ENCODE results near the gene DNAJC8. TPM values are rescaled to one million over a fixed set of nuclear protein-coding genes. Genes with fewer than 3 reads are reported as not detected.

Gene DNAJC8
- total RNA-seq, 1 experiment from 2014 or later: 57.6 TPM

- Mint-ChIP-seq H3K4me3 (ENCODE audit: low read depth, unreplicated experiment) (no peak overlapping the region), H3K27ac (ENCODE audit: unreplicated experiment) (no peak overlapping the region), H3K36me3 (ENCODE audit: insufficient read depth, unreplicated experiment) (peaks cover 17% of the 10 kb centered on the region), H3K27me3 (ENCODE audit: unreplicated experiment) (no peaks in the 10 kb centered on the region), H3K4me1 (ENCODE audit: low read depth, unreplicated experiment) (no peaks in the 10 kb centered on the region), H3K9me3 (ENCODE audit: low read depth, unreplicated experiment) (no peaks in the 10 kb centered on the region)
- peak; percentile 53 for DNase-seq
- intact Hi-C loops (cut with micrococcal nuclease; ENCODE audit: unreplicated experiment): loop anchor here (1.0 kb wide), 1 partner anchor 118 kb away; no protein-coding TSS in a partner anchor
- BruUV-seq (replicated peaks): no TSS peak
- TF ChIP-seq CTCF (IDR thresholded peaks at IDR 0.05; ENCODE audit: unreplicated experiment): peak; percentile 36
- CTCF ChIA-PET: interaction anchor here (0.6 to 1.9 kb wide), 6 partner anchors 73 to 335 kb away, joined by 3 to 23 read pairs (median 4); partner anchors contain the start of gene EYA3
These were observed 23.9 kb downstream of the DNAJC8 start for GRCh38 chr1:28208818-28209441.

- no peak for DNase-seq
- Mint-ChIP-seq H3K4me3 (ENCODE audit: low read depth, unreplicated experiment) (no peak overlapping the region), H3K27ac (ENCODE audit: unreplicated experiment) (no peak overlapping the region), H3K36me3 (ENCODE audit: insufficient read depth, unreplicated experiment) (peaks cover 27% of the 10 kb centered on the region), H3K9me3 (ENCODE audit: low read depth, unreplicated experiment) (no peaks in the 10 kb centered on the region), H3K4me1 (ENCODE audit: low read depth, unreplicated experiment) (no peaks in the 10 kb centered on the region), H3K27me3 (ENCODE audit: unreplicated experiment) (no peaks in the 10 kb centered on the region)
- intact Hi-C loops (cut with micrococcal nuclease; ENCODE audit: unreplicated experiment): no loop called here
- no TSS peak for BruUV-seq (replicated peaks)
- CTCF ChIA-PET: no interaction called here
- no peak for TF ChIP-seq CTCF (IDR thresholded peaks at IDR 0.05; ENCODE audit: unreplicated experiment)
These were observed 27.6 kb downstream of the DNAJC8 start for GRCh38 chr1:28205243-28205642.

- no peaks in the 10 kb centered on the region for H3K4me1 Mint-ChIP-seq (ENCODE audit: low read depth, unreplicated experiment)
- DNase-seq: no peak
- no peak overlapping the region for H3K4me3 Mint-ChIP-seq (ENCODE audit: low read depth, unreplicated experiment)
- H3K36me3 Mint-ChIP-seq (ENCODE audit: insufficient read depth, unreplicated experiment): peaks cover 29% of the 10 kb centered on the region
- no TSS peak for BruUV-seq (replicated peaks)
- H3K9me3 Mint-ChIP-seq (ENCODE audit: low read depth, unreplicated experiment): no peaks in the 10 kb centered on the region
- no peaks in the 10 kb centered on the region for H3K27me3 Mint-ChIP-seq (ENCODE audit: unreplicated experiment)
- TF ChIP-seq CTCF (IDR thresholded peaks at IDR 0.05; ENCODE audit: unreplicated experiment): no peak
- intact Hi-C loops (cut with micrococcal nuclease; ENCODE audit: unreplicated experiment): no loop called here
- no peak overlapping the region for H3K27ac Mint-ChIP-seq (ENCODE audit: unreplicated experiment)
- CTCF ChIA-PET: no interaction called here
These were observed 32.5 kb downstream of the DNAJC8 start for GRCh38 chr1:28200234-28200873.

GRCh38 chr1:28199328-28200233 lies 33.2 kb downstream of the DNAJC8 start:
- CTCF ChIA-PET: interaction anchor here (0.5 kb wide), 1 partner anchor 253 kb away, joined by 3 read pairs; no protein-coding TSS in a partner anchor
- intact Hi-C loops (cut with micrococcal nuclease; ENCODE audit: unreplicated experiment): no loop called here
- DNase-seq: no peak
- Mint-ChIP-seq H3K4me3 (ENCODE audit: low read depth, unreplicated experiment) (no peak overlapping the region), H3K36me3 (ENCODE audit: insufficient read depth, unreplicated experiment) (peaks cover 29% of the 10 kb centered on the region), H3K9me3 (ENCODE audit: low read depth, unreplicated experiment) (no peaks in the 10 kb centered on the region), H3K4me1 (ENCODE audit: low read depth, unreplicated experiment) (no peaks in the 10 kb centered on the region), H3K27ac (ENCODE audit: unreplicated experiment) (peak overlapping the region; percentile 18), H3K27me3 (ENCODE audit: unreplicated experiment) (no peaks in the 10 kb centered on the region)
- no TSS peak for BruUV-seq (replicated peaks)
- TF ChIP-seq CTCF (IDR thresholded peaks at IDR 0.05; ENCODE audit: unreplicated experiment): no peak

Measured in Calu3 (cell line).